GM12865 (cell line): Measurements from ENCODE around the gene TTLL11.

Experiments used
- DNase-seq: peaks from one replicate; pipeline ENCODE4 v3.0.0; 2010; ENCODE audit warnings: low read depth
- H3K4me3 ChIP-seq: 2 replicates; pipeline ENCODE4 v1.5.1; 2011; ENCODE audit warnings: mild to moderate bottlenecking, low read depth, low read length, control low read depth
- CTCF ChIP-seq: IDR thresholded peaks from 2 replicates; pipeline ENCODE4 v1.5.1; 2011; ENCODE audit warnings: low read length, control low read depth, low read depth, inconsistent platforms; ENCODE audit not compliant: insufficient read depth; ENCODE audit errors: missing control alignments

TTLL11 gene

GRCh38 chr9:122065923-122066629, 27.0 kb downstream of the TTLL11 start:
- TF ChIP-seq CTCF = no peak
- H3K4me3 ChIP-seq = no peak overlapping the region

GRCh38 chr9:122060481-122060880, 32.6 kb downstream of the TTLL11 start:
- no peak for TF ChIP-seq CTCF
- no peak for DNase-seq
- H3K4me3 ChIP-seq = no peak overlapping the region

More at GRCh38 chr9:122065923-122066629, 27.0 kb downstream of the TTLL11 start:
- DNase-seq = no peak

GRCh38 chr9:122059955-122060324, 33.2 kb downstream of the TTLL11 start:
- TF ChIP-seq CTCF = no peak
- no peak for DNase-seq
- no peak overlapping the region for H3K4me3 ChIP-seq

GRCh38 chr9:122059214-122059954, 33.7 kb downstream of the TTLL11 start:
- H3K4me3 ChIP-seq = no peak overlapping the region
- no peak for DNase-seq
- TF ChIP-seq CTCF = no peak

GRCh38 chr9:122058709-122059108, 34.4 kb downstream of the TTLL11 start:
- no peak for TF ChIP-seq CTCF
- DNase-seq = no peak
- H3K4me3 ChIP-seq = no peak overlapping the region

GRCh38 chr9:122058051-122058450, 35.1 kb downstream of the TTLL11 start:
- TF ChIP-seq CTCF = no peak
- no peak overlapping the region for H3K4me3 ChIP-seq
- DNase-seq = no peak
